Upper lobe of right lung (tissue), 1 donor: Measurements from ENCODE around the gene PKP1. TPM values are rescaled to one million over a fixed set of nuclear protein-coding genes. Genes with fewer than 3 reads are reported as not detected.

ENCODE experiments used
- ATAC-seq: fragments of 200-7000 bp; cut with Tn5 transposase; one replicate; pipeline ENCODE4 v1.9.1; 2020; ENCODE audit warnings: mild to moderate bottlenecking, moderate library complexity
- DNase-seq: peaks from one replicate; pipeline ENCODE4 v3.0.0-alpha.2; 2020
- H3K27ac ChIP-seq: fragments of 200-600 bp; one replicate; pipeline ENCODE4 v1.8.0; 2022
- H3K27me3 ChIP-seq: fragments of 200-600 bp; one replicate; pipeline ENCODE4 v1.8.0; 2022; ENCODE audit warnings: mild to moderate bottlenecking
- H3K36me3 ChIP-seq: fragments of 200-600 bp; one replicate; pipeline ENCODE4 v1.8.0; 2022
- H3K4me1 ChIP-seq: fragments of 200-600 bp; one replicate; pipeline ENCODE4 v1.8.0; 2022
- H3K4me3 ChIP-seq: fragments of 200-600 bp; one replicate; pipeline ENCODE4 v1.8.0; 2022; ENCODE audit warnings: mild to moderate bottlenecking
- H3K9me3 ChIP-seq: fragments of 200-600 bp; one replicate; pipeline ENCODE4 v1.8.0; 2022
- CTCF ChIP-seq: fragments of 200-600 bp; IDR thresholded peaks from one replicate; pipeline ENCODE4 v1.8.0; 2022; ENCODE audit warnings: antibody characterized with exemption
- intact Hi-C: fragments of 100-400 bp; cut with DNase I; formaldehyde crosslinking; loops from one replicate; pipeline ENCODE4 v1.11.0; 2022
- total RNA-seq: library from RNA; stranded (reverse); fragmentation: NEBNext Ultra II Directional; extraction: Animal tissue kit (Norgen Biotek cat#: 25700); gene quantifications from one replicate; pipeline ENCODE4 v1.2.1, GENCODE V29; 2021
- donor health status: DM: no; HTN: yes; CAD: no; lungs with severe emphysema.

The PKP1 gene
- total RNA-seq, 1 donor from 2014 or later, result 0.69 TPM

- Histone ChIP-seq H3K36me3 (no peaks in the 10 kb centered on the region), H3K9me3 (no peaks in the 10 kb centered on the region), H3K4me3 (no peak overlapping the region), H3K27me3 (no peaks in the 10 kb centered on the region), H3K4me1 (no peaks in the 10 kb centered on the region), H3K27ac (no peak overlapping the region)
- ATAC-seq, result no peak
- peak; percentile 22 for DNase-seq
- TF ChIP-seq CTCF, result no peak
- intact Hi-C loops, result no loop called here
Measured at GRCh38 chr1:201356701-201357100, 73.4 kb downstream of the PKP1 start.

- no peak for TF ChIP-seq CTCF
- intact Hi-C loops, result no loop called here
- H3K27me3 ChIP-seq, result no peaks in the 10 kb centered on the region
- no peak for ATAC-seq
- H3K36me3 ChIP-seq, result no peaks in the 10 kb centered on the region
- H3K9me3 ChIP-seq, result no peaks in the 10 kb centered on the region
- H3K4me3 ChIP-seq, result no peak overlapping the region
- DNase-seq, result peak; percentile 27
- no peaks in the 10 kb centered on the region for H3K4me1 ChIP-seq
- H3K27ac ChIP-seq, result no peak overlapping the region
Measured at GRCh38 chr1:201357211-201357610, 73.9 kb downstream of the PKP1 start.

DNA sequence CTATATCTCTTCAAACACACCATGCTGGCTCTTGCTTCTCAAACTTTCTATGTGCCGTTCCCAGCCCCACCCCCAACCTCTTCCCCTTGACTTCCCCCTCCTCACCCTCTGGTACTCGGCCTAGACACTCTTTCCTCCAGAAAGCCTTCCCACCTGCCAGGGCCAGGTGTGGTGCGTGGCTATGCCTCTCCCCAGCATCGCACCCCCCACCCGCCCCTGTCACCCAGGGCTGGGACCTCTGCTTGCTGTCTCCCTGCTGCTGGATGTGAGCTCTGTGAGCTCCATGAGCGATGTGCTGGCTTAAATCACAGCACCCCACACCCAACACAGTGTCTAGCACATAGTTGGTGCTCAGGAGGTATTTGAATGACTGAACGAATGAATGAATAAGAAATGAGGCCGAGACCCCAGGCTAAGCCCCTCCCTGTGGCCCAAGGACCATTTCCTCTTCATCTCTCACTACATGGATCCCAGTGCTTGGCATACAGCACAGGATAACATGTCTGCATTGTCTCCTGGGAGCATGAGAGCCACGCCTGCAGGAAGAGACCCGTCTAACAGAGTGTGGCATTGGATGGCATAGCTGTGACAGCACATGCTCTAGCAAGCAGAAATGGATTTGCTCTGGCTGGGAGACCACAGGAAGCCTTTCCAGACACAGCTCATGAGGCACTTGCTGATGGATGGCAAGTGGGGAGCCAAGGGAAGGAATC lies 74.5 kb downstream of the PKP1 start:
- Histone ChIP-seq H3K27ac (no peak overlapping the region), H3K4me3 (no peak overlapping the region), H3K9me3 (no peaks in the 10 kb centered on the region), H3K4me1 (no peaks in the 10 kb centered on the region), H3K27me3 (no peaks in the 10 kb centered on the region), H3K36me3 (no peaks in the 10 kb centered on the region)
- peak; percentile 44 for DNase-seq
- intact Hi-C loops, result no loop called here
- no peak for TF ChIP-seq CTCF
- ATAC-seq, result no peak

DNA sequence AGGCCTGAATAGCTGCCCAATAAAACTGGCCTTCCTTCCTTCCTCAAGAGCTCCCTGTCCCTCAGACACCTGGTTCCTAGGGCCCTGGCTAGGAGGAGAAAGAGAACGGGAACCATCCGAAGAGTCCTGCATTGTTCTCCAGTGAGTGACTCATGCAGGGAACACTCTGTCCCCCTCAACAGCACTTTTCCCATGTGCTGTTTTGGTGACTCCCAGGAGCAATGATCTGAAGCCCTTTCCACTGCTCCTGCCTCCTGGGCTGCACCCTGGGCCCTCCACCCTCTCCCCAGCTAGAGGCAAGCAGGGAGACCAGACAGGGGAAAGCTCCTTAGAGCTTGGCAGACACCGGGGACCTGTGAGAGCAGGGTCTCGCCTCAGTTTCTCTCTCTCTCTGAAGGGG lies 75.3 kb downstream of the PKP1 start:
- no peaks in the 10 kb centered on the region for H3K27me3 ChIP-seq
- no peaks in the 10 kb centered on the region for H3K9me3 ChIP-seq
- H3K27ac ChIP-seq, result no peak overlapping the region
- H3K4me1 ChIP-seq, result no peaks in the 10 kb centered on the region
- H3K36me3 ChIP-seq, result no peaks in the 10 kb centered on the region
- intact Hi-C loops, result no loop called here
- no peak overlapping the region for H3K4me3 ChIP-seq
- TF ChIP-seq CTCF, result no peak
- peak; percentile 31 for DNase-seq
- no peak for ATAC-seq

- DNase-seq (peak; percentile 53), ATAC-seq (no peak)
- H3K4me3 ChIP-seq, result no peak overlapping the region
- no peaks in the 10 kb centered on the region for H3K36me3 ChIP-seq
- TF ChIP-seq CTCF, result no peak
- no peaks in the 10 kb centered on the region for H3K9me3 ChIP-seq
- intact Hi-C loops, result no loop called here
- H3K27ac ChIP-seq, result no peak overlapping the region
- no peaks in the 10 kb centered on the region for H3K27me3 ChIP-seq
- H3K4me1 ChIP-seq, result no peaks in the 10 kb centered on the region
Measured at GRCh38 chr1:201359031-201359872, 75.9 kb downstream of the PKP1 start.
